ENCODE results near the gene IQGAP2.

The IQGAP2 gene

DNA sequence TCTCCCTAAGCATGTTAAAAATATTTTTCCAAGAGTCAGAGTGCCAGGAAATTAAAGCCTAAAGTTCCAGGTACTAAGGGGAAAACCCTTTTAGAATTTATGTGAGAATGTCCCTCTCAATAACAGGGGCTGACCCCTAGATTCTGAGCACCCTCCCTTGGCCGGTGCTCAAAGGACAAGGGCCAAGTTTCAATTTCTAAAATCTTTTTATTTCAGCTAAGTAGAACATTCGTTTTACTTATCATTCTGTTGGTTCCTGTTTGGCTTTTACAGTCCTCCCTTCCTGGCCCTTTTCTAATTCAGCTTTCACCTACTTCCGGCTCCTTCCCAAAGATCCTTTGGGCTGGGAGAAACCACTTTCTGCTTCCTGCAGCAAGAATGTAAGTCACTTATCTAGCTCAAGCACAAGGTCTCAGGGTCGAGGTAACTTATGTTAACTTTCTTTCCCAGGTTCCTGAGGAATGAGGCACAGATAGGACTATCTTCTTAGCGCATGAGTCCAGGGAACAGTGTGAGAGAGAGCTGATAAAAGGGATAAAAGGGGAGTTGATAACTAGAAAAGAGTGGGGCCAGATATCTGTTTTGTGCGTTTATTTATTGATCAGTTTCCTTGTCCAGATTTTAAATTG, 254.7 kb downstream of the IQGAP2 start:
- TF ChIP-seq GLIS3 (CRISPR knock-in tag; IDR thresholded peaks at IDR 0.05) (no peak), ESRRG (CRISPR knock-in tag; IDR thresholded peaks at IDR 0.05) (no peak), OSR1 (CRISPR knock-in tag; IDR thresholded peaks at IDR 0.05) (no peak), ISL1 (CRISPR knock-in tag; IDR thresholded peaks at IDR 0.05) (no peak), ZFP30 (CRISPR knock-in tag; IDR thresholded peaks at IDR 0.05) (no peak), BACH2 (CRISPR knock-in tag; IDR thresholded peaks at IDR 0.05; ENCODE audit: borderline replicate concordance) (no peak), SNAI2 (CRISPR knock-in tag; IDR thresholded peaks at IDR 0.05) (no peak), ZNF70 (CRISPR knock-in tag; IDR thresholded peaks at IDR 0.05) (no peak), ZFP3 (CRISPR knock-in tag; IDR thresholded peaks at IDR 0.05) (no peak), PPARA (CRISPR knock-in tag; IDR thresholded peaks at IDR 0.05; ENCODE audit: borderline replicate concordance) (no peak), ARNTL (CRISPR knock-in tag; IDR thresholded peaks at IDR 0.05; ENCODE audit: borderline replicate concordance, low read depth) (no peak), ZNF565 (CRISPR knock-in tag; conservative IDR thresholded peaks at IDR 0.05; ENCODE audit: low read depth) (no peak), TOX (CRISPR knock-in tag; IDR thresholded peaks at IDR 0.05; ENCODE audit: borderline replicate concordance) (no peak), ZC3H10 (CRISPR knock-in tag; IDR thresholded peaks at IDR 0.05) (no peak), TCF4 (CRISPR knock-in tag; IDR thresholded peaks at IDR 0.05; ENCODE audit: borderline replicate concordance) (no peak)
- TF ChIP-seq, protein P1, sequence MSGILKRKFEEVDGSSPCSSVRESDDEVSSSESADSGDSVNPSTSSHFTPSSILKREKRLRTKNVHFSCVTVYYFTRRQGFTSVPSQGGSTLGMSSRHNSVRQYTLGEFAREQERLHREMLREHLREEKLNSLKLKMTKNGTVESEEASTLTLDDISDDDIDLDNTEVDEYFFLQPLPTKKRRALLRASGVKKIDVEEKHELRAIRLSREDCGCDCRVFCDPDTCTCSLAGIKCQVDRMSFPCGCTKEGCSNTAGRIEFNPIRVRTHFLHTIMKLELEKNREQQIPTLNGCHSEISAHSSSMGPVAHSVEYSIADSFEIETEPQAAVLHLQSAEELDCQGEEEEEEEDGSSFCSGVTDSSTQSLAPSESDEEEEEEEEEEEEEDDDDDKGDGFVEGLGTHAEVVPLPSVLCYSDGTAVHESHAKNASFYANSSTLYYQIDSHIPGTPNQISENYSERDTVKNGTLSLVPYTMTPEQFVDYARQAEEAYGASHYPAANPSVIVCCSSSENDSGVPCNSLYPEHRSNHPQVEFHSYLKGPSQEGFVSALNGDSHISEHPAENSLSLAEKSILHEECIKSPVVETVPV (CRISPR knock-in tag; IDR thresholded peaks at IDR 0.05) = no peak
- TF ChIP-seq, protein P2, sequence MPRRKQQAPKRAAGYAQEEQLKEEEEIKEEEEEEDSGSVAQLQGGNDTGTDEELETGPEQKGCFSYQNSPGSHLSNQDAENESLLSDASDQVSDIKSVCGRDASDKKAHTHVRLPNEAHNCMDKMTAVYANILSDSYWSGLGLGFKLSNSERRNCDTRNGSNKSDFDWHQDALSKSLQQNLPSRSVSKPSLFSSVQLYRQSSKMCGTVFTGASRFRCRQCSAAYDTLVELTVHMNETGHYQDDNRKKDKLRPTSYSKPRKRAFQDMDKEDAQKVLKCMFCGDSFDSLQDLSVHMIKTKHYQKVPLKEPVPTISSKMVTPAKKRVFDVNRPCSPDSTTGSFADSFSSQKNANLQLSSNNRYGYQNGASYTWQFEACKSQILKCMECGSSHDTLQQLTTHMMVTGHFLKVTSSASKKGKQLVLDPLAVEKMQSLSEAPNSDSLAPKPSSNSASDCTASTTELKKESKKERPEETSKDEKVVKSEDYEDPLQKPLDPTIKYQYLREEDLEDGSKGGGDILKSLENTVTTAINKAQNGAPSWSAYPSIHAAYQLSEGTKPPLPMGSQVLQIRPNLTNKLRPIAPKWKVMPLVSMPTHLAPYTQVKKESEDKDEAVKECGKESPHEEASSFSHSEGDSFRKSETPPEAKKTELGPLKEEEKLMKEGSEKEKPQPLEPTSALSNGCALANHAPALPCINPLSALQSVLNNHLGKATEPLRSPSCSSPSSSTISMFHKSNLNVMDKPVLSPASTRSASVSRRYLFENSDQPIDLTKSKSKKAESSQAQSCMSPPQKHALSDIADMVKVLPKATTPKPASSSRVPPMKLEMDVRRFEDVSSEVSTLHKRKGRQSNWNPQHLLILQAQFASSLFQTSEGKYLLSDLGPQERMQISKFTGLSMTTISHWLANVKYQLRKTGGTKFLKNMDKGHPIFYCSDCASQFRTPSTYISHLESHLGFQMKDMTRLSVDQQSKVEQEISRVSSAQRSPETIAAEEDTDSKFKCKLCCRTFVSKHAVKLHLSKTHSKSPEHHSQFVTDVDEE (CRISPR knock-in tag; IDR thresholded peaks at IDR 0.05) = no peak
- TF ChIP-seq, protein P3, sequence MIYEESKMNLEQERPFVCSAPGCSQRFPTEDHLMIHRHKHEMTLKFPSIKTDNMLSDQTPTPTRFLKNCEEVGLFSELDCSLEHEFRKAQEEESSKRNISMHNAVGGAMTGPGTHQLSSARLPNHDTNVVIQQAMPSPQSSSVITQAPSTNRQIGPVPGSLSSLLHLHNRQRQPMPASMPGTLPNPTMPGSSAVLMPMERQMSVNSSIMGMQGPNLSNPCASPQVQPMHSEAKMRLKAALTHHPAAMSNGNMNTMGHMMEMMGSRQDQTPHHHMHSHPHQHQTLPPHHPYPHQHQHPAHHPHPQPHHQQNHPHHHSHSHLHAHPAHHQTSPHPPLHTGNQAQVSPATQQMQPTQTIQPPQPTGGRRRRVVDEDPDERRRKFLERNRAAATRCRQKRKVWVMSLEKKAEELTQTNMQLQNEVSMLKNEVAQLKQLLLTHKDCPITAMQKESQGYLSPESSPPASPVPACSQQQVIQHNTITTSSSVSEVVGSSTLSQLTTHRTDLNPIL (CRISPR knock-in tag; IDR thresholded peaks at IDR 0.05; ENCODE audit: low read depth) = no peak
- TF ChIP-seq, protein P4, sequence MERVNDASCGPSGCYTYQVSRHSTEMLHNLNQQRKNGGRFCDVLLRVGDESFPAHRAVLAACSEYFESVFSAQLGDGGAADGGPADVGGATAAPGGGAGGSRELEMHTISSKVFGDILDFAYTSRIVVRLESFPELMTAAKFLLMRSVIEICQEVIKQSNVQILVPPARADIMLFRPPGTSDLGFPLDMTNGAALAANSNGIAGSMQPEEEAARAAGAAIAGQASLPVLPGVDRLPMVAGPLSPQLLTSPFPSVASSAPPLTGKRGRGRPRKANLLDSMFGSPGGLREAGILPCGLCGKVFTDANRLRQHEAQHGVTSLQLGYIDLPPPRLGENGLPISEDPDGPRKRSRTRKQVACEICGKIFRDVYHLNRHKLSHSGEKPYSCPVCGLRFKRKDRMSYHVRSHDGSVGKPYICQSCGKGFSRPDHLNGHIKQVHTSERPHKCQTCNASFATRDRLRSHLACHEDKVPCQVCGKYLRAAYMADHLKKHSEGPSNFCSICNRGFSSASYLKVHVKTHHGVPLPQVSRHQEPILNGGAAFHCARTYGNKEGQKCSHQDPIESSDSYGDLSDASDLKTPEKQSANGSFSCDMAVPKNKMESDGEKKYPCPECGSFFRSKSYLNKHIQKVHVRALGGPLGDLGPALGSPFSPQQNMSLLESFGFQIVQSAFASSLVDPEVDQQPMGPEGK (CRISPR knock-in tag; IDR thresholded peaks at IDR 0.05; ENCODE audit: borderline replicate concordance) = no peak
- TF ChIP-seq, protein P5, sequence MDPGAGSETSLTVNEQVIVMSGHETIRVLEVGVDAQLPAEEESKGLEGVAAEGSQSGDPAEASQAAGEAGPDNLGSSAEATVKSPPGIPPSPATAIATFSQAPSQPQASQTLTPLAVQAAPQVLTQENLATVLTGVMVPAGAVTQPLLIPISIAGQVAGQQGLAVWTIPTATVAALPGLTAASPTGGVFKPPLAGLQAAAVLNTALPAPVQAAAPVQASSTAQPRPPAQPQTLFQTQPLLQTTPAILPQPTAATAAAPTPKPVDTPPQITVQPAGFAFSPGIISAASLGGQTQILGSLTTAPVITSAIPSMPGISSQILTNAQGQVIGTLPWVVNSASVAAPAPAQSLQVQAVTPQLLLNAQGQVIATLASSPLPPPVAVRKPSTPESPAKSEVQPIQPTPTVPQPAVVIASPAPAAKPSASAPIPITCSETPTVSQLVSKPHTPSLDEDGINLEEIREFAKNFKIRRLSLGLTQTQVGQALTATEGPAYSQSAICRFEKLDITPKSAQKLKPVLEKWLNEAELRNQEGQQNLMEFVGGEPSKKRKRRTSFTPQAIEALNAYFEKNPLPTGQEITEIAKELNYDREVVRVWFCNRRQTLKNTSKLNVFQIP (CRISPR knock-in tag; IDR thresholded peaks at IDR 0.05; ENCODE audit: borderline replicate concordance, low read depth) = no peak
- ATAC-seq = no peak

DNA sequence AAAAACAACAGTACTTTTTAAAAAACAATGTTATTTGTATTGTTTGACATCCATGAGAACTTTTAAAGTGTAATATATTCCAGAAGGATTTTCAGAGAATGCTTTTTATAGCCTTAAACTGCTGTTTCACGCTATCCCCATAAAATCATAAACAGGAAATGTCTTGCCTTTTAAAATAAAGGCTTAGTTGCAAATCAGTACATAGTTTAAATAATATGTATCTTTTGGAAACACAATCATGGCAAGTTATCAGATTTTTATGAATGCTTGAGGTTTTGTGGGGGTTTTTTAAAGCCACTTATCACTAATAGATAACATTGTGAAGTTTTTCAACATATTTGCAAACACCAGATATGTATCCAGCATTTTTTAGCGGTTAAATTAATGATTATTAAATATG, 257.3 kb downstream of the IQGAP2 start:
- TF ChIP-seq ESRRG (CRISPR knock-in tag; IDR thresholded peaks at IDR 0.05) = no peak
- TF ChIP-seq ZFP30 (CRISPR knock-in tag; IDR thresholded peaks at IDR 0.05) = no peak
- TF ChIP-seq GLIS3 (CRISPR knock-in tag; IDR thresholded peaks at IDR 0.05) = no peak
- no peak for TF ChIP-seq PPARA (CRISPR knock-in tag; IDR thresholded peaks at IDR 0.05; ENCODE audit: borderline replicate concordance)
- no peak for TF ChIP-seq OSR1 (CRISPR knock-in tag; IDR thresholded peaks at IDR 0.05)
- TF ChIP-seq ARNTL (CRISPR knock-in tag; IDR thresholded peaks at IDR 0.05; ENCODE audit: borderline replicate concordance, low read depth) = no peak
- no peak for TF ChIP-seq ZNF70 (CRISPR knock-in tag; IDR thresholded peaks at IDR 0.05)
- no peak for TF ChIP-seq ZC3H10 (CRISPR knock-in tag; IDR thresholded peaks at IDR 0.05)
- TF ChIP-seq TCF4 (CRISPR knock-in tag; IDR thresholded peaks at IDR 0.05; ENCODE audit: borderline replicate concordance) = no peak
- no peak for TF ChIP-seq BACH2 (CRISPR knock-in tag; IDR thresholded peaks at IDR 0.05; ENCODE audit: borderline replicate concordance)
- TF ChIP-seq, protein P2 (CRISPR knock-in tag; IDR thresholded peaks at IDR 0.05) = no peak
- TF ChIP-seq ZNF565 (CRISPR knock-in tag; conservative IDR thresholded peaks at IDR 0.05; ENCODE audit: low read depth) = no peak
- TF ChIP-seq, protein P5 (CRISPR knock-in tag; IDR thresholded peaks at IDR 0.05; ENCODE audit: borderline replicate concordance, low read depth) = no peak
- TF ChIP-seq, protein P3 (CRISPR knock-in tag; IDR thresholded peaks at IDR 0.05; ENCODE audit: low read depth) = no peak
- no peak for TF ChIP-seq RARB (CRISPR knock-in tag; IDR thresholded peaks at IDR 0.05)
- TF ChIP-seq ZNF8 (CRISPR knock-in tag; IDR thresholded peaks at IDR 0.05) = no peak
- no peak for ATAC-seq

All from SK-N-SH treated with all-trans-retinoic acid at 6 μM for 48 hours (cell line).